Measurements from ENCODE around the gene FAM98C.
A peak's percentile ranks its signal among the peaks of the same experiment; 100 is the strongest.

The FAM98C gene

DNA sequence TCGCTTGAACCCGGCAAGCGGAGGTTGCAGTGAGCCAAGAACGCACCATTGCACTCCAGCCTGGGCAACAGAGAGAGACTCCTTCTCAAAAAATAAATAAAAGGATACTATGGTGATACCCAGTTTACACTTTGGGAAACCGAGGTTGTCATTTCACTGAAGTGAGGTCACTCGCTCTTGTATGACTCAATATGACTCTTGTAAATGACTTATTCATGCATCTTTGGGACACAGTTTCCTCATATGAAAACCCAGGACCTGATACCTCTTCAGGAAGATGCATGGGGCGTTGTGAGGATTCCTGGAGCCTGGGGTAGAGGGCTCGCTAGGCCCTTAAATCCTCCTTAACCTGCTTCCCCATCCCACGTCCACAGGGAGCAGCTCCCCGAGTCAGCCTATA is 24.0 kb upstream of the FAM98C start:
- no peak for DNase-seq (ENCODE audit: low read depth)

DNA sequence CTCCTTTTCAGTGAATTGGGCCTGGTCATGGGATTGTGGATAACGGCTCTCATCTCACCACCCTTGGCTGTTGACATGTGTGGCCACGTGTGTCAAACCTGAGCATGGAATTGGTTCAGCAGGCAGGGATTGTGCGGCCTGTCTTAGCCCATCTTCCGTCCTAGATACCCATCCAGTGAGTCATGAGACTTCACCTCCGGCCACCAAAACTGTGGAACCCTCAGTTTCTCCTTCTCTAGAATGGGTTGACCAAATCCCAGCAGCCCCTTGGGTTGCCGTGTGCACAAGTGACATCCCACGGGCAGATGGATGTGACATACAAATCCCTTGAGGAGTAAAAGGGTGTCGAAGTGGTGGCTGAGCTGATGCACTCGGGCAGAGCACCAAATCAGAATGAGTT is 21.8 kb upstream of the FAM98C start:
- no peak for DNase-seq (ENCODE audit: low read depth)

DNA sequence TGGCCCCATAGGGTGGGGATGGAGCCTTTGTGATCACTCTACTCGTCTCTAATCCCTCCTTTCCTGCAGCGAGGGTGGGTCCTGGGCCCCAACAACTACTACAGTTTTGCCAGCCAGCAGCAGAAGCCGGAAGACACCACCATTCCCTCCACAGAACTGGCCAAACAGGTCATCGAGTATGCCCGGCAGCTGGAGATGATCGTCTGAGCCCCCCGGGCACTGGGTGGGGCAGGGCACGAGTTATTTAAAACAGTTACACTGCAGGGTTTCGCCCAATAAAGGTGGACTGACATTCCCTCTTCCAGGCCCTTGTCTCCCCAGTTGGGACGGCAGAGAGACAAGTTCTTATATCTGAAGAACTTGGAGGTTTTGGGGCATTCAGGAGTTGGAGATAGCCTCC is 19.7 kb upstream of the FAM98C start:
- no peak for DNase-seq (ENCODE audit: low read depth)

DNA sequence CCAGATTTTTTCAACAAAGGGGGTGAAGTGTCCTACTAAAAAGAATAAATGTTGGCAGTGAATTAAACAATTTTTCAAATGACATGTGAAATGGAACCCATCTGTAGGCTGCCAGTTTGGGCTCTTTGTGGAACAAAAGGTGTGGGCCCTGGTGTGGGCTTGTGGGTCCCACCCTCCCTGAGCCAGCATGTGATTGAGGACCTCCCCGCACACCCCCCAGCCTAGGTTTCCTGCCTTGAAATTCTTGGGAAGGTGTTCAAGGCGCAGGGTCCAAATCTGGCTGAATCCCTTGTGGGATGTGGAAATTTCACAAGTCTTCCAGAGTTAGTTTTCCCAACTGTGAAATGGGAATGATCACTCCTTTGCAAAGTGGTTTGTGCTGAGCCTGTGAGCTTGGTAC is 19.1 kb upstream of the FAM98C start:
- DNase-seq (ENCODE audit: low read depth) = no peak

DNA sequence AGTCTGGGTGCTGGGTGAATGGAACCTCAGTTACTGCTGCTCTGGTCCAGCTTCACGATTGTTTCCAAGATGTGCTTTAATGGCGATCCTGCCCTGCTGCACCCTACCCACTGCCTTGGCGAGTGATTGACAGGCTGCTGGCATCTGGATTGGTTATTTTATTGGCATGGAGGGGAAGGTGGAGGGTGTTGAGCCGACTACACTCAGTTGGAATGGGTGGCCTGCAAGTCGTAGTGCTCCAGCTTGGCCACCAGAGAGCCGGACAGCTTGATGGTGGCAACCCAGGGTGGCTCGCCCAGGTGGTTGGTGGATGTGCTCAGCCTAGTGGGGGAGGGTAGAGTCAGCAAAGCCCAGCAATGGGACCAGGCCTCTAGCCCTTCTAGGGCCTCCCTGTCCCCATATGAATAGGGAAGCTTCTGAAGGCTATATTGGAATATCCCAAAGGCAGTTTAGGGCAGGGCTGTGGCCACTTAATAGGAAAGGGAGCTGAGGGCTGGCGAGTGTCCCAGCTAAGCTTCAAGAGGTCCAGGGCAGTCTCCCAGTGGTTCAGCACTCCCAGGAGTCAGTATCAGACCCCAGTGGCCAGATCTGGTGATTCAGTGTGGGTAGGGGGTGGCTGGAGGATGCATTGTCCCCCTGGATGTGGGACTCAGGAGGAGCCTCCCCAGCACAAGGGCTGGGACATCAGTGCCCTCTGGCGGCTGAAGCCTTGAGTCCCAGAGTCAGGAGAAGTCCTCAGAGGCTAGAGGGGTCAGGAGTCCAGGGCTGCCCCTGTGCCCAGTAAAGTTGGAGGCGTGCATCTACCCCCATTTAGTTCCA is 18.5 kb upstream of the FAM98C start:
- no peak for DNase-seq (ENCODE audit: low read depth)

DNA sequence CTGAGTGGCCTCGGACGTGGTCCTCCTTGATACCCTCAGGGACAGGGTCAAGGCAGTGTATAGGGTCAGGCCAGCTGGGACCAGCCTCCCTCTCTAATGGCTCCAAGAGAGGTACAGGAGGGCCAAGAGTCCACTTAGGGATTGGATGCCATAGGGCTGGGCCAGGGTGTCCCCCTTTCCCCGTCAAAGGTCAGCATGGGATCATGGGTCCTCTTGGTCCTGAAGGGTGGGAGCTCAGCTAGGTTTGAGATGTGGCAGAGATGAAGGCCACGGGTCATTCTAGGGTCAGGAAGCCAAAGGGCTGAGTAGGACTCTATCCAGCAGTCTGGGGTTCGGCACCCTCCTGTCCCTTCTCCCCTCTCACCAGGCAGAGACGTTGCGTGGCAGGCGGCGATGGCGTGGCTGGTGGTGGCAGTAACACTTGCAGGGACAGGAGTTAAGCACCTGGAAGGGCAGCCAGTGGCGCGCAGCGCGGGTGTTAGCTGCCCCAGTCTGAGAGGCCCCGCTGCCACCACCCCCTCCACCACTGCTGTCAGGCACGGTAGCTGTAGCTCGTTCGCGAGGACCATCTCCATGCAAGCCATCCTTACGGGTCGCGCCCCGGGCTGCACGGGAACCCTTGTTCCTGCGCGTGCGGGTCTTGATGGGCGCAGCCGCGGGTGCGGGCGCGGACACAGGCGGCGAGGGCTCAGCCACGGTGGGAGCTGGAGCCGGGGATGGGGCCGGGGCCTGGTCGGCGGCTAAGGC is 17.7 kb upstream of the FAM98C start:
- no peak for DNase-seq (ENCODE audit: low read depth)

DNA sequence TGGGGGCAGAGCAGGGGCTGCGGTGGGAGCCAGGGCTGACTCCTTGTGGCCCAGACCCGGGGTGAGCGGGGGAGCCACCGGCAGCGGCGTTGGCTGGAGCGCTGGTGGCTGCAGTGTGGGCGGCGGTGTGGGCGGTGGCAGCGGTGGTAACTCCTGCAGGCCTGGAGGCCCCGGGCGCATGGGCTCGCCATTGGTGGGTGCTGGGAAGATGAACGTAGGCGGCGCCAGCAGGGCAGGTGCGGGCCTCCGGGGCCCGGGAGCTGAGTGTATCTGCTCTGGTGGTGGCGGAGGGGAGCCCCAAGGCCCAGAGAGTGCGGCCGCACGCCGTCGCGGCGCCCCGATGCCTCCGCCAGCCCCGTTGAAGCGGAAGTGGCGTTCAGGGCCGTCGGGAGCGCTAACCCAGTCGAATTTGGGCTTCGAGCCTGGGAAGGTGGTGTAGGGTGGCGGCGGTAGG is 17.1 kb upstream of the FAM98C start:
- DNase-seq (ENCODE audit: low read depth) = no peak

DNA sequence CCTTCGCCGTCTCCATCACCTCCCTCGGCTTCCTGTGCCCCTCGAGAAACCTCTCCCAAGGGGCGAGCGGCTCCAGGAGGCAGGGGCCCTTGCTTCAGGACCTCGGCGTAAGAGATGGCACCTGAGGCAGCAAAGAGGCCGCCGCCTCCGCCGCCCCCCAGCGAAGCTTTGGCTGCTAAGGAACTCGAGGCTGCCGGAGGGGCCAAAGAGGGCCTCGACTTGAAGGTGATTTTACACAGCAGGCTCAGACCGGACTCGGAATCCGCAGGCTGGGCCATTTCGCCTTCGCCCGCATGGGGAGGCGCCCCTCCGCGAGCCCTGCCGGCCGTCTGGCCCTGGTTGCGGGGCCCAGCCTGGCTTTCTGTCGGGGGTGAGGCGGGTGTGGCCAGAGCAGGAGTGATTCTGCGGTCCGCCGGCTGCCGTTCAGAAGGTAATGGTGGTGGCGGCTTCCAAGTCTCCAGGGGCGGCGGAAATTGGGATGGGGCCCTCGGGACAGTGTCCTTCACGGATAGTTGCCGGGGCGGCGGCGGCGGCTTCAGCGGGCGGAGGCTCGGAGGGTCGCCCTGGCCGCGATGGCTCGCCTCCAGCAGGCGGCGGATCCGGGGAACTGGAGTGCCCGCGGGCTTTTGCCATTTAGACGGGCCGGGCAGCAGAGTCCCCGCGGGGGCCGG is 16.5 kb upstream of the FAM98C start:
- no peak for DNase-seq (ENCODE audit: low read depth)

DNA sequence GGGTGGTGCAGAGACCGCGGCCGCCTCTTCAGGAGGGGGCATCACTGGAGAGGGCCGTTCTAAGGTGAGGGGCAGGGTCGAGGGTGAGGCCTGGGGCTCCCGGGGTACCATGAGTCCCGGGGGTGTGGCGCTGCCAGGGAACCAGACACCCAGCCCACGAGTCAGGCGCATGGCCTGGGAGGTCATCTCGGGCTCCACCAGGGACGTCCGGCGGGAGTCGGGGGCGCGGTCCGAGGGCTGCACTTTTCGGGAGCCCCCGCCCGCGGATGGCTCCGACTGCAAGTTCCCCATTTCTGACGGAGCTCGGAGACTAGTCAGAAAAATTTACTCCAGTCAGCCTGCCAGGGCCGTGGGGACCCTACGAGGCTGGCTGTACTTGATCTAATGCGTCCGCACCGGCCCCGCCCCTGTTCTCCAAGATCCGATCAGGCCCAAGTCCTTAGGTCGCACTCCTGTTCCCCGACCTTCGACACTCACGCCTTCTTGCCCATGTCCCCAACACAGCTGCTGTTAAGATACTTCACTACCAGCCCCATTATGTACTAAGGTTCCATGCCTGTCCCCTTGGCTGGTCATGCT is 15.8 kb upstream of the FAM98C start:
- DNase-seq (ENCODE audit: low read depth) = no peak

DNA sequence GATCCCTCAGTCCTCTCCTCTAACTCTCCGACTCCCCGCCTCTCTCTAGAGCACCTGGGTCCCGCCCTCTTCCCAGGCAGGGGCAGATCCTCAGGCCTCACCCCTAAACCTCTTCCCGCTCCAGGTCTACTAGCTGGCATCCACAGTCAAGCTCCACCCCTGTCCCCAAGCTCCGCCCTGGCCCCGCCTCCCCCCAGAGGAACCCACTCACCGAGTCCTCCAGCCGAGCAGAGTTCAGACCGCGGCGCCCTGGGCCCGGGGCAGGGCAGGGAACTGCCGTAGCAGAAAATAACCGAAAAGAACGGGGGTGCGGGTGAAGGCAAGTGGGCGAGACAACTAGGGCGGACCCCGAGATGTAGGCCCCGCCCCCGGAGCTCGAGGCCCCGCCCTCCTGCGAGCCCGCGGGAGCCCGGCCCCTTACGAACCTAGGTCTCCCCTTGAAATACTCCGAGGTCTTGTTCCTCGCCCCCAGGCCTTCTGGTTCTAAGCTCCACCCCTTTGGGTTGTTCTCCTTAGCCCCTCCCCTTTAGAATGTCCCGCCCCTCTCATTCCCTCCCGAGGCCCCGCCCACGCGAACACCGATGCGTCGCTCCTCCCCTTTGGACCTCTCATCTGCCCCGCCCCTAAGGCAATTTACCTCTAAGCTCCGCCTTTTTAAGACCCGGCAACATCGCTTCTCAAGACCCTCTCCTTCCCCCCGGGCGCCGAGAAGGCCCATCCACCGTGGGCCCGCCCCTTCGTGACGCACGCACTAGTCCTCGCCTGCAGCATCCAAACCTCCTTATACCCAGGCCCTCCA is 15.1 kb upstream of the FAM98C start, which contains the start of gene GGN:
TSS of gene GGN (minus strand) at position 485 of the 799 bp plus-strand sequence. CDS start 773 bp downstream, outside the sequence.
- peak; percentile 87 for DNase-seq (ENCODE audit: low read depth)

DNA sequence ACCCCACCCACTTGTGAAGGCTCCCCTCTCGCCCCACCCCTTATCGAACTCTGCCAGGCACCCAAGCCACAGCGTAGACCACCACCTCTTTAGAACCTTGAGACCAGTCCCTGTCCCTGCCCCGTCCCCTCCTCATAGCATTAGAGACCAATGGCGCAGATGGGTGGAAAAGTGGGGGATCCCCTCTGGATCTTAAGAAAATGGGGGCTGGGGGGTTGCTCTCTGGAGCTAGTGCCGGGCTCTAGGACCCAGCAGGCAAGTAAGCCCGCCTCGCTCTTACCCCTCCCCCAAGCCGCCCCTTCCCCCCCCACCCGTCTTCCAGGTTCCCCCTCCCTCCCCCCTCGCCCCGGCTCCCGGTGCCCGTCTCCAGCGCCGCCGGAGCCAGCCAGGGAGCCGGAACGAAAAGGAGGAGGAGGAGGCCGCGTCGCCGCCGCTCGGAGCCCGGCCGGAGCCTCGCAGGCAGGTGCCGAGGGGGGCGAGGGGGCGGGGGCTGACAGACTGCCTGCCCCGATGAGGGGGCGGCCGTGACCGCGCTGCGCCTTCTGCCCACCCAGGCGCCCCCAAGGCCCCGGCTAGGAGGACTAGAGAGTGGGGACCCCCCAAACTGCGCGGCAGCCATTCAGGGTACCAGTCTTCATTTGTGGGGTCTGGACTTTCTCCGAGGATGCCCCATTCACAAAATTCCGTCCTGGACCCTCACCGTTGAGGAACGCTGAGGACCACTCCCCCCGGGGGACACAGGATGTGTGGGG is 14.4 kb upstream of the FAM98C start, which contains the start of gene SPRED3:
TSS of gene SPRED3 (plus strand) at position 349 of the 752 bp plus-strand sequence. CDS start 1,606 bp downstream, outside the sequence.
- no peak for DNase-seq (ENCODE audit: low read depth)

DNA sequence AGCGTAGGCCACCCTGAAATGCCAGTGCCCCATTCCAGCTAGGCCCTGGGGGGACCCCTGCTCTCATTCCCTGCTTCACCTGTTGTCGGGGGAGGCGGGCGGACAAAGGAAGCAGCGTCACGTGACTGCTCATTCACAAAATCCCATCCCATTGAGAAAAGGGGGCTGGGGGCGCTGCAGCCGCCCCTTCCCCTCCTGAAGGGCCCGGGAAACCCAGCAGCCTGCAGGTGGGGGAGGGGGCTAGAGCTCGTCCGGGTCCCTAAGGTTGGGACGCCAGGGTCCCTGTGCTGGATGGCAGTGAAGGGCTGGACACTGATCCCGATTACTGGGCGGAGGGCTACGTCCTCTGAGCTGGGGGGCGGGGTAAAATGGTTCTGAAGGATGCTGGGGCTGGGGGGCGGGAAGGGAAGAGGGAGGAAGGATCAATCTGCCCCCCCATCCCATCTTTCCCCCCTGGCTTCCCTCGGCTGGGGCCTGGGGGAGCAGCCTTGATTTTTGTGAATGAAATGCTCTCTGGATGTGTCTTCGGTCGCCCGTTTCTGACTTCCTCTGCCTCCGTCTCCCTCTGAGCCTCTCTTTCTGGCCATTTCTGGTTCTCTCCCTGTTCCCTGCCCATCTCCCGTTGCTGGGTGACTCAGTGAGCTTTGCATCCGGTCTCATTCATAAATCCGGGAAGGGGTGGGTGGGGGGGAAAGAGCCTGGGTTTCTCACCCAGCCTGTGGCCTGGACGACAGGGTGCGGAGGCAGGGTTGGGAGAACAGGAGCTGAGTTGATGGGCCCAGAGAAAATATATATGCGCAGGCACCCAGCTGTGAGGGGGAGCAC is 13.6 kb upstream of the FAM98C start:
- DNase-seq (ENCODE audit: low read depth) = peak; percentile 85

DNA sequence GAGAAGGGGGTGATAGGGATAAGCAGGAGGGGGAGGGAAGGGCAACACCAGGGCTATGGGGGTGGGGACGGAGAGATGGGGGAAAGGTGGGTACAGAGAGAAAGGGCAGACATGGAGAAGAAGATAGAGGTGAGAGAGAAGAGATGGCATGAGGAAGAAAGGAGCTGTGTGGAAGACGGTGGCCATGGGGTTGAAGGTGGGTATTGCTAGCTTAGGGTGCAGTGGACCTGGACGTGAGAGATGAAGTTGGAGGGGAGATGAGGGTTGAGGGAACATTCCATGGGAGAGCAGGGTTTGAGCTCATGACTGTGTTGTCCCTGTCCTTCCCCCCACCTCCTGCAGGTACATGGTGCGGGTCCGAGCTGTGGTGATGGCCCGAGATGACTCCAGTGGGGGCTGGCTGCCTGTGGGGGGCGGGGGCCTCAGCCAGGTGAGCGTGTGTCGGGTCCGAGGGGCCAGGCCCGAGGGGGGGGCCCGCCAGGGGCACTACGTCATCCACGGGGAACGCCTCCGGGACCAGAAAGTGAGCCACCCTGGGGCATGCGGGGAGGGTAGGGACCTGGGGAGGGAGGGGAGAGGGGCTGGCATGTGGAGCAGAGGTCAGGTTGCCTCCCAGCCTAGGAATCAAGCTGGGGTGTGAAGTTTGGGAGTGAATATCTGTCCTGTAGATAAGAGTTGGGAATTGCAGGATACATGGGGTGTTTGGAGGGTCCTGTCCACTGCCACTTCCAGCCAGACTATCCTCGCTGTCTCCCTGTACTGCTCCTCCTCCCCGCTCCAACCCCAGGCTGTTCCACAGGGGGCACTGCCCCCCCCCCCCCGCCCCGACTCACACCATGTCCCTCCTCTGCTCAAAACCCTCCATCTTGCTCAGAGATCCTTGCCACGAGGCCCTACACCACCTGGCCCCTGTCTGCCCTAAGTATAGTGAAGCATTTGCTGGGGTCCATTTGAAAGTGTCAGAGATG is 12.7 kb upstream of the FAM98C start:
- DNase-seq (ENCODE audit: low read depth) = no peak

DNA sequence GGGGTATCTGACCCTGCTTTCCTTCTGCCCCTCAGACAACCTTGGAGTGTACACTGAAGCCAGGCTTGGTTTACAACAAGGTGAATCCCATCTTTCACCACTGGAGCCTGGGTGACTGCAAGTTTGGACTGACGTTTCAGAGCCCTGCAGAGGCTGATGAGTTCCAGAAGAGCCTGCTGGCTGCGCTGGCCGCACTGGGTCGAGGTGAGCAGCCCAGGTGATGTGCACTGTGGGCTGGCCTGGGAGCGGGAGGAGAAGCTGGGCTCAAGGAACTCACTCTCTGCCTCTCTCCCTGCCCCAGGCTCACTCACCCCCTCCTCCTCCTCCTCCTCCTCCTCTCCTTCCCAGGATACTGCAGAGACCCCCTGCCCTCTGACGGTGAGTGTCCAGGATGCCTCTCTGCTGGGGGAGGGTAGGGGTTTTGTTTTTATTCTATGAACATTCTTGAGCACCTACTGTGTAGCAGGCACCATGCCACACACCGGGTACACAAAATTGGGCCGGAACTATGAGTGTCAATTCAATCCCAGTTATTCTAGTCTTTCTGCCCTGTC is 10.9 kb upstream of the FAM98C start:
- no peak for DNase-seq (ENCODE audit: low read depth)

DNA sequence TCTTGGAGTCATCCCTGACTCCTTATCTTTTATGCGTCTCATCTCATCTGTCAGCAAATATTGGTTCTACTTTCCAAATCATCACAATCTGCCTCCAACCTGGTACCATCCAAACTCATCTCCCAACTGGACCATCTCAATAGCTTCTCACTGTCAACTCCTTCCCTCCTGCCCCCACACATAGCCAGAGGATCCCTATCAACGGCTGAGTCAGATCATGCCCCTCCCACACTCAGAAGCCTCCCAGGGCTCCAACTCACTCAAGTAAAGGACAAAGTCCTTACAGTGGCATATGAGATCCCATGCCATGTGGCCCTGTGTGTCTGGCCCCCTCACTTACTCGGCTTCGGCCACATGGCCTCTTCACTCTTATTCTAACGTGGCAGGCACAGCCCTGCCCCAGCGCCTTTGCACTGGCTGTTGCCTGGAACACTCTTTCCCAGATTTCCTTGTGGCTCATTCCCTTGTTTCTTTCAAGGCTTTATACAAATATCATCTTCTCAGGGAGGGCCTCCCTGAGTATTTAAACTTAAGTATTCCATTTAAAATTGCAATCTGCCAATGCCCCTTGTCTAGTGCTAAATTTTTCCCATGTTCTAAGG is 10.1 kb upstream of the FAM98C start:
- DNase-seq (ENCODE audit: low read depth) = no peak

DNA sequence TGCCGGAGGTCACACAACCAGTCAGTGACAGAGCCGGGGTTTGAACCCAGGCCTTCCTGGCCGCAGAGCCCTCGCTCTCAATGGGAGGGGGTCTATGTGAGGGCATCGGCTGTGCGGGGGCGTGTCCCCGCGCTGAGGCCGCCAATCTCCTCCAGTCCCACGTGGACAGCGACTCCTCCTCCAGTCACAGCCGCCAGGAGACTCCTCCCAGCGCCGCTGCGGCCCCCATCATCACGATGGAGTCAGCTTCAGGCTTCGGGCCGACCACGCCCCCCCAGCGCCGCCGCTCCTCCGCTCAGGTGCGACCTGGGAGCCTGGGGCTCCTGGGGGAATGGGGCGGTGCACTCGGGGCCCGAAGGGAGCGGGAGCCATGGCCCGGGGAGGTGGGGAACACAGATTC is 8.4 kb upstream of the FAM98C start:
- no peak for DNase-seq (ENCODE audit: low read depth)

DNA sequence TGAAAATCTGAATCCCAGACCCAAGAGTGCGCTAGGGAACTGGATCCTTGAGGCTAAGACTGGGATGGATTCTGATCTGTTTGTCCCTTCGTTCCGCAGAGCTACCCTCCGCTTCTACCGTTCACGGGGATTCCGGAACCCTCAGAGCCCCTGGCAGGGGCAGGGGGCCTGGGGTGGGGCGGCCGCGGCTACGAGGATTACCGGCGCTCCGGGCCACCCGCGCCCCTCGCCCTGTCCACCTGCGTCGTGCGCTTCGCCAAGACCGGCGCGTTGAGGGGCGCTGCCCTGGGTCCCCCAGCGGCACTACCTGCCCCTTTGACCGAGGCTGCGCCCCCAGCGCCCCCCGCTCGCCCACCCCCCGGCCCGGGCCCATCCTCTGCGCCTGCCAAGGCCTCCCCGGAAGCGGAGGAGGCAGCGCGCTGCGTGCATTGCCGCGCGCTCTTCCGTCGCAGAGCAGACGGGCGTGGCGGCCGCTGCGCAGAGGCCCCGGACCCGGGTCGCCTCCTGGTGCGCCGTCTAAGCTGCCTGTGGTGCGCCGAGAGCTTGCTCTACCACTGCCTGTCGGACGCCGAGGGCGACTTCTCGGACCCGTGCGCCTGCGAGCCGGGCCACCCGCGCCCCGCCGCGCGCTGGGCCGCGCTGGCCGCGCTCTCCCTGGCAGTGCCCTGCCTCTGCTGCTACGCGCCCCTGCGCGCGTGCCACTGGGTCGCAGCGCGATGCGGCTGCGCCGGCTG is 7.3 kb upstream of the FAM98C start:
- no peak for DNase-seq (ENCODE audit: low read depth)

All from stromal cell of bone marrow (primary cell).